ENCODE results near the gene SYCP2L.
"Not testable (repeated sequence)": the region's sequence is repeated elsewhere in the genome, so short reads cannot be mapped to it uniquely, and the experiment has no call there.

The SYCP2L gene

GRCh38 chr6:10880366-10880765 is 6.5 kb upstream of the SYCP2L start:
- no peak for DNase-seq (ENCODE audit: low spot score)

- DNase-seq (ENCODE audit: low spot score), result not testable (repeated sequence)
Measured at GRCh38 chr6:10882253-10882630, 4.6 kb upstream of the SYCP2L start.

- DNase-seq (ENCODE audit: low spot score), result peak; percentile 34
Measured at GRCh38 chr6:10882657-10883171, 4.1 kb upstream of the SYCP2L start.

- DNase-seq (ENCODE audit: low spot score), result no peak
Measured at GRCh38 chr6:10883312-10884244, 3.3 kb upstream of the SYCP2L start.

- peak; percentile 25 for DNase-seq (ENCODE audit: low spot score)
Measured at GRCh38 chr6:10884245-10884972, 2.4 kb upstream of the SYCP2L start.

GRCh38 chr6:10886365-10886690 is 524 bp upstream of the SYCP2L start:
- DNase-seq (ENCODE audit: low spot score), result not testable (repeated sequence)

- no peak for DNase-seq (ENCODE audit: low spot score)
Measured at GRCh38 chr6:10890151-10890550, 3.3 kb downstream of the SYCP2L start.

- no peak for DNase-seq (ENCODE audit: low spot score)
Measured at GRCh38 chr6:10891960-10892359, 5.1 kb downstream of the SYCP2L start.

- no peak for DNase-seq (ENCODE audit: low spot score)
Measured at GRCh38 chr6:10894958-10895357, 8.1 kb downstream of the SYCP2L start.

- DNase-seq (ENCODE audit: low spot score), result no peak
Measured at GRCh38 chr6:10896691-10897090, 9.8 kb downstream of the SYCP2L start.

- DNase-seq (ENCODE audit: low spot score), result no peak
Measured at GRCh38 chr6:10901770-10902169, 14.9 kb downstream of the SYCP2L start.

- DNase-seq (ENCODE audit: low spot score), result no peak
Measured at GRCh38 chr6:10904015-10904414, 17.2 kb downstream of the SYCP2L start.

GRCh38 chr6:10908228-10908627 is 21.4 kb downstream of the SYCP2L start:
- DNase-seq (ENCODE audit: low spot score), result no peak

GRCh38 chr6:10919520-10919919 is 32.7 kb downstream of the SYCP2L start:
- DNase-seq (ENCODE audit: low spot score), result not testable (repeated sequence)

GRCh38 chr6:10933126-10933525 is 46.3 kb downstream of the SYCP2L start:
- no peak for DNase-seq (ENCODE audit: low spot score)

GRCh38 chr6:10939840-10940239 is 53.0 kb downstream of the SYCP2L start:
- no peak for DNase-seq (ENCODE audit: low spot score)

- no peak for DNase-seq (ENCODE audit: low spot score)
Measured at GRCh38 chr6:10945845-10946244, 59.0 kb downstream of the SYCP2L start.

GRCh38 chr6:10947966-10948365 is 61.1 kb downstream of the SYCP2L start:
- DNase-seq (ENCODE audit: low spot score), result no peak

- DNase-seq (ENCODE audit: low spot score), result no peak
Measured at GRCh38 chr6:10949579-10950490, 63.0 kb downstream of the SYCP2L start.

GRCh38 chr6:10951675-10952282 is 64.9 kb downstream of the SYCP2L start:
- DNase-seq (ENCODE audit: low spot score), result peak; percentile 48

GRCh38 chr6:10954590-10955010 is 67.7 kb downstream of the SYCP2L start:
- peak; percentile 81 for DNase-seq (ENCODE audit: low spot score)

- DNase-seq (ENCODE audit: low spot score), result no peak
Measured at GRCh38 chr6:10956776-10957175, 69.9 kb downstream of the SYCP2L start.
